Endothelial cell of umbilical vein (primary cell): ENCODE data around the gene SH3RF3. TPM values are rescaled to one million over a fixed set of nuclear protein-coding genes. Genes with fewer than 3 reads are reported as not detected.

Experiments
- BruUV-seq: library from RNA; stranded (reverse); fragments of 400-500 nt; replicated peaks from 2 replicates; lab custom pipeline; 2021; lab: Mats Ljungman, UMichigan
- CTCF ChIA-PET: fragments of 300-600, 350-600 bp; sonication (Branson Sonifier 250); formaldehyde crosslinking; loops from one replicate; lab custom pipeline; 2021; ENCODE audit warnings: antibody characterized with exemption, inconsistent platforms; lab: Charles Lee
- POLR2A ChIA-PET: fragments of 300-600, 350-600 bp; sonication (Branson Sonifier 250); formaldehyde crosslinking; loops from one replicate; lab custom pipeline; 2021; ENCODE audit warnings: antibody characterized with exemption, inconsistent platforms; lab: Charles Lee
- DNase-seq: peaks from one replicate; pipeline ENCODE4 v3.0.0-alpha.2; 2011; ENCODE audit warnings: low read depth, low spot score
- FAIRE-seq: peaks from 2 replicates; lab custom pipeline; 2011; peaks lifted over from hg19 to GRCh38; lab: Jason Lieb, UNC
- H2AFZ ChIP-seq: 2 replicates; pipeline ENCODE4 v1.6.0; 2012; ENCODE audit warnings: low read depth, low read length, control low read depth, inconsistent platforms
- H3K27ac ChIP-seq: 2 replicates; pipeline ENCODE4 v1.5.1; 2011; ENCODE audit warnings: low read depth, mild to moderate bottlenecking, control low read depth, low read length, moderate library complexity; ENCODE audit not compliant: insufficient read depth
- H3K27me3 ChIP-seq, 2 experiments: 2 replicates each; pipeline versions ENCODE4 v1.6.0 to v1.6.1; 2011; ENCODE audit warnings: low read length in 2 of 2, mixed read lengths in 1 of 2; ENCODE audit not compliant: control insufficient read depth in 2 of 2, insufficient read depth in 2 of 2
- H3K36me3 ChIP-seq, 2 experiments: 2 replicates in 1 of 2; 3 replicates in 1 of 2; pipeline ENCODE4 v1.5.1; 2011; ENCODE audit warnings: low read length in 2 of 2, mild to moderate bottlenecking in 1 of 2, moderate library complexity in 1 of 2; ENCODE audit not compliant: control insufficient read depth in 2 of 2, insufficient read depth in 2 of 2; ENCODE audit errors: extremely low read depth in 1 of 2
- H3K4me1 ChIP-seq: 3 replicates; pipeline ENCODE4 v1.5.1; 2011; ENCODE audit warnings: mild to moderate bottlenecking, low read length; ENCODE audit not compliant: control insufficient read depth, insufficient read depth; ENCODE audit errors: extremely low read depth
- H3K4me2 ChIP-seq: 2 replicates; pipeline ENCODE4 v1.6.1; 2011; ENCODE audit warnings: low read length, control low read depth, mixed read lengths; ENCODE audit not compliant: insufficient read depth
- H3K4me3 ChIP-seq, 3 experiments: fragments of 200-600 bp in 1 of 3; sonication (generic), shearing (Covaris generic) in 1 of 3; replicated peaks in 1 of 3; 2 replicates each; pipeline ENCODE4 v1.5.1; 2011 to 2016; ENCODE audit warnings: control low read depth in 3 of 3, low read length in 3 of 3, mild to moderate bottlenecking in 2 of 3, inconsistent platforms in 1 of 3, low read depth in 1 of 3, moderate library complexity in 1 of 3; ENCODE audit not compliant: insufficient read depth in 1 of 3
- H3K79me2 ChIP-seq: 2 replicates; pipeline ENCODE4 v1.6.0; 2012; ENCODE audit warnings: low read length, inconsistent platforms; ENCODE audit not compliant: control insufficient read depth, insufficient read depth
- H3K9ac ChIP-seq: replicated peaks from 2 replicates; pipeline ENCODE3; 2011; ENCODE audit warnings: low read length, control low read depth; ENCODE audit not compliant: insufficient read depth; ENCODE audit errors: extremely low read depth
- H3K9me1 ChIP-seq: replicated peaks from 3 replicates; pipeline ENCODE4 v1.6.0; 2011; ENCODE audit warnings: mild to moderate bottlenecking, low read length; ENCODE audit not compliant: control insufficient read depth, insufficient read depth; ENCODE audit errors: extremely low read depth
- H3K9me3 ChIP-seq: replicated peaks from 2 replicates; pipeline ENCODE4 v1.5.1; 2012; ENCODE audit warnings: low read length, inconsistent platforms; ENCODE audit not compliant: control insufficient read depth, insufficient read depth
- H4K20me1 ChIP-seq: replicated peaks from 2 replicates; pipeline ENCODE3; 2011; ENCODE audit warnings: mild to moderate bottlenecking, low read length; ENCODE audit not compliant: control insufficient read depth, insufficient read depth; ENCODE audit errors: extremely low read depth
- CTCF ChIP-seq, 2 donors: IDR thresholded peaks; 1 replicate in 1 of 2; 2 replicates in 1 of 2; pipeline ENCODE4 v1.5.1; 2011; ENCODE audit warnings: low read length in 2 of 2, mild to moderate bottlenecking in 2 of 2, moderate library complexity in 2 of 2, control low read depth in 1 of 2, inconsistent platforms in 1 of 2, low read depth in 1 of 2; ENCODE audit not compliant: insufficient read depth in 1 of 2; ENCODE audit errors: extremely low read depth in 1 of 2
- EZH2 ChIP-seq: IDR thresholded peaks from 2 replicates; pipeline ENCODE4 v1.6.1; 2012; ENCODE audit warnings: borderline replicate concordance, low read depth, mild to moderate bottlenecking, moderate library complexity, low read length, inconsistent platforms; ENCODE audit not compliant: severe bottlenecking
- FOS ChIP-seq: IDR thresholded peaks from 2 replicates; pipeline ENCODE4 v1.6.1; 2011; ENCODE audit warnings: mild to moderate bottlenecking, low read length, moderate library complexity, borderline replicate concordance; ENCODE audit not compliant: insufficient read depth
- GATA2 ChIP-seq: IDR thresholded peaks from 2 replicates; pipeline ENCODE4 v1.7.0; 2011; ENCODE audit warnings: low read depth, mild to moderate bottlenecking, moderate library complexity, mixed read lengths, low read length; ENCODE audit not compliant: insufficient read length, insufficient read depth
- JUN ChIP-seq: IDR thresholded peaks from 2 replicates; pipeline ENCODE4 v1.6.1; 2011; ENCODE audit warnings: borderline replicate concordance, low read depth; ENCODE audit not compliant: insufficient read length, insufficient read depth
- MAX ChIP-seq: IDR thresholded peaks from 2 replicates; pipeline ENCODE4 v1.6.1; 2011; ENCODE audit not compliant: insufficient read depth, insufficient read length
- MYC ChIP-seq: IDR thresholded peaks from one replicate; pipeline ENCODE4 v1.6.1; 2011; ENCODE audit warnings: mild to moderate bottlenecking, low read depth, low read length
- POLR2A ChIP-seq: IDR thresholded peaks from 2 replicates; pipeline ENCODE4 v1.6.1; 2012; ENCODE audit warnings: low read depth, mild to moderate bottlenecking, control low read depth, low read length
- POLR2AphosphoS5 ChIP-seq: IDR thresholded peaks from 2 replicates; pipeline ENCODE4 v1.6.1; 2012; ENCODE audit warnings: low read depth, mild to moderate bottlenecking, control low read depth, low read length, moderate library complexity; ENCODE audit not compliant: insufficient read depth
- dilution Hi-C: fragments of 300-500 bp; cut with MboI; formaldehyde crosslinking; loops from one replicate; pipeline ENCODE4 v1.15.0; 2019; ENCODE audit warnings: low sequenced_read_pairs; ENCODE audit not compliant: extremely low pct_ligation_motif_present
- intact Hi-C: fragments of 100-400 bp; cut with micrococcal nuclease; formaldehyde crosslinking; loops from one replicate; pipeline ENCODE4 v1.10.0; 2022
- polyA plus RNA-seq, 4 experiments: library from polyadenylated mRNA; depleted of rRNA in 3 of 4; stranded (reverse) in 3 of 4; unstranded in 1 of 4; fragments of >200 nt; gene quantifications; 2 replicates each; pipeline versions ENCODE4 v1.2.1 to v1.2.3, GENCODE V29; 2011 to 2012; ENCODE audit warnings: missing spikeins in 1 of 4
- total RNA-seq: library from RNA; stranded (reverse); gene quantifications from 2 replicates; pipeline ENCODE4 v1.2.3, GENCODE V29; 2021

Gene SH3RF3
- total and polyA plus RNA-seq, 2 donors (not counting 3 experiments of a cell fraction or from before 2014, with no cell fraction given), result 3.8 to 14.7 TPM

- FAIRE-seq (no peak), DNase-seq (no peak)
- no peak overlapping the region for H2AFZ ChIP-seq
- no peaks in the 10 kb centered on the region for H3K79me2 ChIP-seq
- H4K20me1 ChIP-seq, result no peaks in the 10 kb centered on the region
- H3K27ac ChIP-seq, result no peak overlapping the region
- H3K9me3 ChIP-seq, result no peaks in the 10 kb centered on the region
- CTCF ChIA-PET, result interaction anchor here (1.1 to 6.5 kb wide), 2 partner anchors 8 to 194 kb away, joined by 6 to 51 read pairs; no protein-coding TSS in a partner anchor
- H3K4me1 ChIP-seq, result peaks cover 3% of the 10 kb centered on the region
- H3K9ac ChIP-seq, result no peak overlapping the region
- H3K9me1 ChIP-seq, result no peaks in the 10 kb centered on the region
- no peak overlapping the region for H3K4me2 ChIP-seq
- no peak for TF ChIP-seq FOS
- no peak for TF ChIP-seq EZH2
- TF ChIP-seq POLR2AphosphoS5, result no peak
- TF ChIP-seq GATA2, result no peak
- TF ChIP-seq MAX, result no peak
- no peak for TF ChIP-seq POLR2A
- TF ChIP-seq JUN, result no peak
- TF ChIP-seq MYC, result no peak
- no peak for TF ChIP-seq CTCF (IDR thresholded peaks at IDR 0.05; ENCODE audit: extremely low read depth in 1 of 2, insufficient read depth in 1 of 2, low read depth in 1 of 2, low read length in 2 of 2)
- H3K4me3 ChIP-seq, result no peak overlapping the region
- no TSS peak for BruUV-seq
- peaks cover 3 to 6% of the 10 kb centered on the region in 2 experiments for H3K36me3 ChIP-seq
- POLR2A ChIA-PET, result no interaction called here
- H3K27me3 ChIP-seq, result no peaks in the 10 kb centered on the region
- dilution Hi-C loops, result no loop called here
- intact Hi-C loops, result no loop called here
Observed at GRCh38 chr2:109542384-109542783, 413.4 kb downstream of the SH3RF3 start.
